GM21447 (cell line): ENCODE measurements around the gene KCNMA1.
"Not testable (repeated sequence)": the region's sequence is repeated elsewhere in the genome, so short reads cannot be mapped to it uniquely, and the experiment has no call there.

Source experiments
- ATAC-seq: cut with Tn5 transposase; IDR thresholded peaks from one replicate; pipeline ENCODE4 v1.9.1; 2021; ENCODE audit not compliant: unreplicated experiment

Gene KCNMA1

DNA sequence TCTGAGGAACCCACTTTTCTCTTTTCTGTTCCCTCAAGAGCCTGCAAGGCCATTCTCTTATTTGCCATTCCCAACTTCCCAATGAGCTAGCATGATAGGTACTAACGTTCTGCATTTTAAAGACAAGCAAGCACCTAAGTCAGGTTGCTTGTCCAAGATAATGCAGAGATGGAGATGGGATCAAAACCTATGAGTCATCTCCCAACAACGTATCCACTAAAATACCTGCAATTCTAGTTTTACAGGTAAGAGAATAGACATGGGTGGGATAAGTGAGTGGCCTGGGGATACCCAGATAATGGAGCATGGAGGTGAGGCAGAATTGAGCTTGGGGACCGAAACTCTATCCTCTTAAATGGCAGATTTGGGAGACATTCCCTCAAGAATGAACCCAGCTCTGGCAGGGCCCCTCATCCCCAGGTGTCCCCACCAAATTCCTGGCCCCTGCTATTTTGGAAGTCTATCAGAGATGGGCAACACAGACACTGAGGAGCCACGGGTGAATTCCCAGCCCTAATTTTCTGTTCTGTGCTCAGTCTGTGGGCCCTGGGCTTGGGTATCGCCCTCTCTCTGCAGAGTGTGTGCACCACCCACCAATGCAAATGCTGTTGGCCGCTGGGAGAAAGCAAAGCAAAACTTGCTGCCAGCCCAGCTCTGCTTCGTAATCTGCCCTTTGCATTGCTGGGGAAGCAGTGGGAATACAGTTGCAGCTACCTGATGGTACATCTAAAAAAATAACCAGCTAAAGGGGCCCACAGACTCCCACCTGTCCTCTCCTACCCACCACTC, 98.3 kb downstream of the KCNMA1 start:
- no peak for ATAC-seq

DNA sequence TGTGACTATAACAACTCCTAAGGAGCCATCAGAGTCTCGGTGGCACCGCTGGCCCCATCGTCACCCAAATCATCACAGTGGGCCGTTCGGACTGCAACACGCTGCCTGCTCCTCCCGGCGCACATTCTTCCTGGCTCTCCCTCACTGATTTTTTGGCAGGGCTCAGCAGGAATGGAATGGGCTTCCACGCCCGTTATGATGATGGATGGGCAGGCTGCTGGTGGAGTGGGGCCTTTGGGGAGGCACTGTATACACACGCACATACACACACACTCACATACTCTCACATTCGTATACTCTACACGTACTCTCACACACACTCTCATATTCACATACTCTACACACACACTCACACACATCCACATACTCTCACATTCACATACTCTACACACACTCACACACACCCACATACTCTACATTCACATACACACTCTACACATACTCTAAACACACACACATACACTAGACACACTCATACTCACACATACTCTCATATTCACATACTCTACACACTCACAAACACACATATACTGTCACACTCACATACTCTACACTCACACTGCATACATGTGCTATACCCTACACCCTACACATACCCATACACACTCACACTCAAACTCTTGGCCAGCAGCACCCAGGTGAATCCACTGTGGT, 99.8 kb downstream of the KCNMA1 start:
- ATAC-seq = no peak

- no peak for ATAC-seq
These were observed 100.5 kb downstream of the KCNMA1 start for GRCh38 chr10:77537071-77537470.

DNA sequence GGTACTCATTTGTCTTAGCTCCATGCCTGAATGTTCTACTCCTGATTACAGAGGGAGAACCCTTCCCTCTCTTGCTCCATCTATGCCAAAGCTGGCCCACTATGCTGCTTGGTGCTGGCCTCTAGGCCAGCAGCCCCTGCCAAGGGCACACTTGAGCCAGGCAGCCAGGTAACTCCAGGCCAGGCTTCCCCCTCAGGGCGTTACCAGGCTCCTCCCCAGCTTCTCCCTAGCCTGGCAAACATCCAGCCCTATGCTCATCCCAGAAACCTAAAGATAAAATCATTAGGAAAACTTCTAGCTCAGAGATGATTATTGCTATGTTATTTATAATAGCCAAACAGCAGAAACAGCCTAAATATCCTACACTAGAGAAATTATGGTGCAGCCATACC, 103.7 kb downstream of the KCNMA1 start:
- ATAC-seq = no peak

- ATAC-seq = no peak
These were observed 104.3 kb downstream of the KCNMA1 start for GRCh38 chr10:77533146-77533886.

DNA sequence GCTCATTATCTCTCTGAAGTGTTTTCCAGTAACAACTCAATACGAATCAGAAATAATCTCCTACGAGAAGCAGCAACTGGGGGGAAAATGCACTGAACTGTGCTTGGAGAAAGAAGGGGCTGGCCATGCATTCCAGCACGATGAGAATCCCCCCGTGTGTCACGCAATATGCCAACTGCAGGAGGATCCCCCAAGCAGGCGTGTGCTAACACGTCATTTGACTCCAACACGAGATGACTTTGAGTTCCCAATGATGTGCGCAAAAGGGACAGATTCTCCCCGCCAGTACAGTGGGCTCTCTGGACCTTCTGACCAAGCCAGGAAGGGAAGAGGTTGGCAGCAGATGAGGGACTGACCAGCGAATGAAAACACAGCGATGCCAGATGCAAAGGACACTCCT, 105.5 kb downstream of the KCNMA1 start:
- no peak for ATAC-seq

DNA sequence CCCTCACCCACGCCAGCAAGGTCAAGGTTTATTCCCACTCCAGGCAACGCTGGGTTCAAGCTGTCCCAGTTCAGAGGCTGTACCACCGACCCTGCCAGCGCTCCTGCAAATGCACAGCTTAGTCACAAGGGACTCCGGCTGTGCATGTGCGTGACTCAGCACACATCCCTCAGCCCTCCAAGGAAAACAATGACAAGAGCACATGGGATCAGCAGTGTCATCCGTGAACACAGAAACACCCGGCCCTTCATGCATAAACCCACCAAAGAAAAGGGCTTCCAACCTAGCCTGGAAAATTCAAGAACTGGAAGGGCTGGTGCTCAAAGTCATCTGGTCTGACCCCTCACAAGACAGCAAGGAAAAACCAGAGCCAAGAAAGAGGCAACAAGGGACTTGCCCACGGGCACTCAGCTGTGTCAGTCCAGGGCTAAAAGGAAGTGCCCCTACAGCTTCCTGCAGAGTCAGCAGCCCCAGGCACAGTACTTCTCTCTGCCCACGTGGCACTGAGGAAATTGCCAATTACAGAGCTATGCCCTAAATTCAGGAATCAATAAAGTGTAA, 106.1 kb downstream of the KCNMA1 start:
- ATAC-seq = no peak

DNA sequence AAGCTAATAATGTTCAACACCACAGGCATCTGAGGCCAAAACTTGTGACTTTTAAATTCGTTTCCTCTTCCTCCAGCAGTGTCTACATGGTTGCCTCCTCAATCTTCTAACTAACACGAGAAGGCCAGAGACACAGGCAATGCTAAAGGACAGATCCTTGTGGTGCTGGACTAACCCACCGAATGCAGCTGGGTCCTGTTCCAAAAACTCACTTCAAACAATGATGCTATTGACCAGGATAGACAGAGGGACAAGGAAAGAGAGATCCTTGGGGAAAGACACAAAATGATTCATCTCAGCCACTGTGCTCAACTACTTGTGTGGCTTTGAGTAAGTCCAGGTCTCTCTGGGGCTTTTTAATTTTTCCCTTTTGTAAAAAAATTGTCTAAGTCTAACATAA, 107.6 kb downstream of the KCNMA1 start:
- ATAC-seq = no peak

DNA sequence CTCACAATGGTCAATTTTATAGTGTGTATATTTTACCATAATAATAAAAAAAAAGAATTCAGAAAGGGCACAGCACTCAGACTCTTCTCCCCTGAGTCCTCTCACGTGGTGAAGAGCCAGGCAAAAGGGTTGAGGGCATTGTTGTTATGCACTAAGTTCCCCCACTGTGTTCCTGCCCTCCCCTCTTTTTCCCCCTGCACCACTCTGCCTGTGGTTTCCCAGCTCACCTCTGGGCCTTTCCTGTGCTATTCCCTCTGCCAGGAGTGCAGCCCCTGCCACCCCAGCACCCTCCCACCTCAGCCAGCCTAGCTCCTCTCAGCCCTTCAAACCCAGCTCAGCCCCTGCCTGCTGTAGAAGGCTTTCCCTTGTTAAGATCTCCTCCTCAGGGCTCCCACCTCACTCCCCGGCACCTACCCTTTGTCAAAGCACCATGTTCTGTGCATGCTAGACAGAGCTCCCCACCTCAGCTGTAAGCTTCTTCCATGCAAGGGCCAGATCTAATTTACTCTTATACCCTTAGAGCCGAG, 108.5 kb downstream of the KCNMA1 start:
- ATAC-seq = no peak

GRCh38 chr10:77527839-77528238, 109.8 kb downstream of the KCNMA1 start:
- ATAC-seq = no peak

GRCh38 chr10:77526868-77527617, 110.6 kb downstream of the KCNMA1 start:
- ATAC-seq = no peak

DNA sequence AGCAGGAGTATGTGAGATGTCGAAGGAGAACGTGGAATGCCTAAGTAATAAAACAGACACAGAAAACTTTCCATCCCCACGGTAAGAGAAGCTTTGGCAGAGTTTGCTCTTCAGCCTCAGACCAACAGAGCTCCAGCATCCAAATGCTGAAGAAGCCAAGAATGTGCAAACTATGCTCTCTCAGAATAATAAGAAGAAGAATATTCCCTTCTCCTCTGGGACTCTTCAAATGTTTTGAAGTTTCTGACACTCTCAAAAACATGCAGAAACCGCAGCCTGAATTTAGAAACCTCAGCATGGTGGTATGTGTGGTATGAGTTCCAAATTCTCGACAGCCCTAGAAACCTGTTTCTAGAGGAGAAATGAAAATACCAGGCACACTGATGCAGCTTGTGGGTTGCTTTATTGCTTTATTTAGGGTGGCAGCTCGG, 113.3 kb downstream of the KCNMA1 start:
- no peak for ATAC-seq

DNA sequence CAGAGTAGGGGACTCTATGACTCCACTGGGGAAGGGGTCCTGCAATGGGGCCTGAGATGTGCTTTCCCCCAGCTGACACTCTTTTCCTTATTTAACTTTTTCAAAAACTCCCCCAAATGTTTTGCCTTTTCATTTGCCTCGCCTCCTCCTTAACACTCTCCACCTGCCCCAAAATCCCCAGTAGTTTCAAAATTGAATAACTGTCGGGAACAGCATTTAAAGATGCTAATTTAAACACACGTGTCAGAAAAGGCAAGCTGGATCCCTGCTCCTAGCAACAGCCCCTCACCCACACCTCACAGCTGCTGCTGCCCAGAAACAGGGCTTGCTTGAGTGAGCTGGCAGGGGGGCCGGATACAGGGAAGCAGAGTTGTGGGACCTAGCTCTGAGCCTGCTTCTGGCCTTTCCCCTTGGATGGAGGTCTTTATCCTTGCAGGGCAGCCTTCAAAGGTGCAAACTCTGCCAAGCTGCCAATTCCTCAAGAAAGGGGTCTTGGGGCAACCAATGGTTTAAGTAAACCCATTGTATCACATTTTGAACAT, 115.3 kb downstream of the KCNMA1 start:
- ATAC-seq = no peak

GRCh38 chr10:77520995-77521394, 116.6 kb downstream of the KCNMA1 start:
- ATAC-seq = no peak

DNA sequence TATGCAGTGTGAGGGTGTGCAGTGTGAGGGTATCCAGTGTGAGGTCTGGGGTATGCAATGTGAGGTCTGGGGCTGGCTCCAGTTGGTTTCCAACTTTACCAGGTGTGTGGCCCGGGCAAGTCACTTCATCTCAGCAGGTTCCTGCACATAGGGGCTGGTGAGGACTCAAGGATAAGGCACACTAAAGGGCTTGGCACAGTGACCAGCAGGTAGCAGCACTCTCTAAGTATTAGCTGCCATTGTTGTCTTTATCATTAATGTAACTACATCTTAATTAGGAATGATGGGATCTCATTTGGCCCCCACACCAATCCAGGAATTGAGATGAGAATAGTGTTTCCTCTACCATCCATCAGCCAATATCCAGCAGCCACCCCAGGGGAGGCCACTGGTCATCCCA, 117.3 kb downstream of the KCNMA1 start:
- ATAC-seq = no peak

- not testable (repeated sequence) for ATAC-seq
These were observed 117.8 kb downstream of the KCNMA1 start for GRCh38 chr10:77519791-77520190.

GRCh38 chr10:77518910-77519274, 118.7 kb downstream of the KCNMA1 start:
- ATAC-seq = no peak

DNA sequence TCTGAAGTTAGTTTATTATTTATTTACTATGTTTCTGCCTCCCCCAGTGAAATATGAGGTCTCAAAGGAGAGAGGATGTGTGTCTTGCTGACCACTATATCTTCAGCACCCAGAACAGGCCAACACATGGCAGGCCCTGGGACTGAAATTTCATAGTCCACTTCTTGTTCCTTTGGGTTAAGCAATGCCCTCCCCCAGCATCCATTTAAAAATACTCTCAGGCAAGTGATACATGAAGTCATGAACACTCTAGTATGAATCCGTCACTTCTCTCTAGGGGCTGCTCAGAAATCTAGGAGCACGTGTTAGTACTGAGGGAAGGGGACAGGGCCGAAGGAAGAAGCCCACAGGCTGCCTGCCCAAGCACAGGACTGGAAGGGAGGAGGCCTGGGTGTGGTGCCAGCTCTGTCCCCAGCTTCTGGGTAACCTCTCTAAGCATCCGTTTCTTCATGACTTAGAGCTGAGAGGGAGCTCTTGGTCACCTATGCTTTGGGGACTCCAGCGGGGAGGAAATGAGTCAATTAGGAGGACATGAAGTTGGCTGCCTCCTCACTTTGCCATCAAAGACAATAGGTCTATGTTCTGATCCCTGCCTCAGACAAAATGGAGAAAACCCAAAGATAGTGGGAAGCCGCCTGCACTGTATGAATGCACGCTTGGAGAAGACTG, 119.2 kb downstream of the KCNMA1 start:
- no peak for ATAC-seq

DNA sequence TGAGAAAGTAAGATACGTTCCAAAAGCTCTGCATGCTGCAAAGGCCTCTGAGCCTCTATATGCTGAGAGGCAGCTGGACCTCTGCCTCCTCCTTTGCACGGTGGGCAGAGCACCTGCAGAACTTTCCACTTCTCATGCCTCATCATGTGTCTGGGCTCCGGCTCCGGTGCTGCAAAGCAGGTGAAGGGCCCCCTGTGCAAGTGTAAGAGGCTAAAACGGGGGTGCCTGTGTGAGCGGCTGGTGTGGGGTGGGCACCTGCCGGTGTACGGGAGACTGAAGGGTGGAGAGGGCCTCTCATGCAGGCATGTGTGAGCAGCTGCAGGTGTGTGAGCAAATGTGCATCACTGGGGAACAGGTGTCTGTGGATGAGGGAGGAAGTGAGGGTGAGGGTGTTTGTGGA, 121.0 kb downstream of the KCNMA1 start:
- no peak for ATAC-seq

GRCh38 chr10:77514870-77515269, 122.7 kb downstream of the KCNMA1 start:
- ATAC-seq = no peak
